Large intestine (tissue), 3 donors: ENCODE results near the gene TMX4. TPM values are rescaled to one million over a fixed set of nuclear protein-coding genes. Genes with fewer than 3 reads are reported as not detected.
A peak's percentile ranks its signal among the peaks of the same experiment; 100 is the strongest.
"Not testable (repeated sequence)": the region's sequence is repeated elsewhere in the genome, so short reads cannot be mapped to it uniquely, and the experiment has no call there.

Experiments used
- DNase-seq, 2 donors: peaks; one replicate each; pipeline versions ENCODE4 v3.0.0 to v3.0.0-alpha.2; 2013
- H3K27ac ChIP-seq: one replicate; pipeline ENCODE4 v1.5.1; 2013; ENCODE audit warnings: low read length
- H3K27me3 ChIP-seq: 2 replicates; pipeline ENCODE4 v1.6.1; 2013; ENCODE audit warnings: low read length; ENCODE audit not compliant: control insufficient read depth, insufficient read depth
- H3K36me3 ChIP-seq: 2 replicates; pipeline ENCODE4 v1.6.1; 2013; ENCODE audit warnings: low read length; ENCODE audit not compliant: control insufficient read depth, insufficient read depth
- H3K4me1 ChIP-seq: one replicate; pipeline ENCODE4 v1.6.1; 2013; ENCODE audit warnings: low read length; ENCODE audit not compliant: control insufficient read depth, insufficient read depth
- H3K4me3 ChIP-seq: one replicate; pipeline ENCODE4 v1.5.1; 2013; ENCODE audit warnings: low read length
- H3K9me3 ChIP-seq: one replicate; pipeline ENCODE4 v1.6.1; 2013; ENCODE audit warnings: mild to moderate bottlenecking, low read depth, low read length, moderate library complexity; ENCODE audit not compliant: control insufficient read depth
- WGBS: methylation state at CpG from one replicate; pipeline ENCODE4 v1.1.5; 2013; ENCODE audit warnings: low lambda C conversion rate; ENCODE audit not compliant: insufficient coverage; 5-methylcytosine and 5-hydroxymethylcytosine counted together
- polyA plus RNA-seq: library from polyadenylated mRNA; unstranded; fragments of 120-200 nt; gene quantifications from one replicate; pipeline ENCODE4 v1.2.1, GENCODE V29; 2013

TMX4 gene
- polyA plus RNA-seq, 1 donor = 22.9 TPM

GRCh38 chr20:8050157-8050837 lies 30.7 kb upstream of the TMX4 start:
- no peak overlapping the region for H3K27ac ChIP-seq
- no peak overlapping the region for H3K4me3 ChIP-seq
- H3K36me3 ChIP-seq = no peaks in the 10 kb centered on the region
- no peaks in the 10 kb centered on the region for H3K9me3 ChIP-seq
- H3K27me3 ChIP-seq = peaks cover 5% of the 10 kb centered on the region
- DNase-seq = no peak
- no peaks in the 10 kb centered on the region for H3K4me1 ChIP-seq
- 80% methylated on average over 3 of the region's 10 CpGs for WGBS

GRCh38 chr20:8049310-8049709 lies 29.7 kb upstream of the TMX4 start:
- H3K27me3 ChIP-seq = peaks cover 7% of the 10 kb centered on the region
- H3K4me3 ChIP-seq = no peak overlapping the region
- no peaks in the 10 kb centered on the region for H3K9me3 ChIP-seq
- 87% methylated on average over 2 of the region's 3 CpGs for WGBS
- no peaks in the 10 kb centered on the region for H3K4me1 ChIP-seq
- no peaks in the 10 kb centered on the region for H3K36me3 ChIP-seq
- no peak overlapping the region for H3K27ac ChIP-seq
- DNase-seq = no peak

GRCh38 chr20:8045946-8046345 lies 26.4 kb upstream of the TMX4 start:
- WGBS = no CpG with 5 or more reads among the region's 1 CpG

GRCh38 chr20:8043687-8044282 lies 24.2 kb upstream of the TMX4 start:
- Histone ChIP-seq H3K4me1 (no peaks in the 10 kb centered on the region), H3K36me3 (no peaks in the 10 kb centered on the region), H3K9me3 (no peaks in the 10 kb centered on the region), H3K27ac (no peak overlapping the region), H3K27me3 (peaks cover 6% of the 10 kb centered on the region), H3K4me3 (no peak overlapping the region)
- 0% methylated on average over 6 of the region's 13 CpGs for WGBS
- DNase-seq = peak; percentile 30 to 43

More at GRCh38 chr20:8045946-8046345, 26.4 kb upstream of the TMX4 start:
- Histone ChIP-seq H3K4me3 (no peak overlapping the region), H3K9me3 (no peaks in the 10 kb centered on the region), H3K36me3 (no peaks in the 10 kb centered on the region), H3K27ac (no peak overlapping the region), H3K27me3 (peaks cover 6% of the 10 kb centered on the region), H3K4me1 (no peaks in the 10 kb centered on the region)
- no peak for DNase-seq

- Histone ChIP-seq H3K9me3 (no peaks in the 10 kb centered on the region), H3K4me1 (peaks cover 3% of the 10 kb centered on the region), H3K27ac (peak overlapping the region; percentile 5), H3K4me3 (no peak overlapping the region), H3K36me3 (no peaks in the 10 kb centered on the region), H3K27me3 (no peaks in the 10 kb centered on the region)
- DNase-seq = peak; percentile 85 to 93
- WGBS = no CpG with 5 or more reads among the region's 2 CpGs
Observed at GRCh38 chr20:8039042-8039441, 19.5 kb upstream of the TMX4 start.

- WGBS = no CpG with 5 or more reads among the region's 2 CpGs
- Histone ChIP-seq H3K9me3 (no peaks in the 10 kb centered on the region), H3K4me1 (peaks cover 3% of the 10 kb centered on the region), H3K4me3 (no peak overlapping the region), H3K36me3 (no peaks in the 10 kb centered on the region), H3K27me3 (no peaks in the 10 kb centered on the region), H3K27ac (no peak overlapping the region)
- DNase-seq = no peak
Observed at GRCh38 chr20:8036771-8037170, 17.2 kb upstream of the TMX4 start.

GRCh38 chr20:8033151-8033841 lies 13.7 kb upstream of the TMX4 start:
- H3K27me3 ChIP-seq = no peaks in the 10 kb centered on the region
- no peaks in the 10 kb centered on the region for H3K9me3 ChIP-seq
- peaks cover 2% of the 10 kb centered on the region for H3K4me1 ChIP-seq
- no peak overlapping the region for H3K4me3 ChIP-seq
- no peak overlapping the region for H3K27ac ChIP-seq
- WGBS = 100% methylated on average over 1 of the region's 7 CpGs
- DNase-seq = no peak
- H3K36me3 ChIP-seq = no peaks in the 10 kb centered on the region

- H3K4me1 ChIP-seq = no peaks in the 10 kb centered on the region
Observed at GRCh38 chr20:8032499-8032898, 12.9 kb upstream of the TMX4 start.

GRCh38 chr20:8031539-8031938 lies 12.0 kb upstream of the TMX4 start:
- not testable (repeated sequence) for H3K27me3 ChIP-seq, H3K4me1 ChIP-seq, DNase-seq, H3K4me3 ChIP-seq, H3K36me3 ChIP-seq, H3K27ac ChIP-seq, H3K9me3 ChIP-seq

More at GRCh38 chr20:8032499-8032898, 12.9 kb upstream of the TMX4 start:
- H3K27me3 ChIP-seq = no peaks in the 10 kb centered on the region
- H3K27ac ChIP-seq = no peak overlapping the region
- no peaks in the 10 kb centered on the region for H3K36me3 ChIP-seq
- DNase-seq = no peak
- no peaks in the 10 kb centered on the region for H3K9me3 ChIP-seq
- WGBS = no CpG with 5 or more reads among the region's 2 CpGs
- H3K4me3 ChIP-seq = no peak overlapping the region

GRCh38 chr20:8021541-8022269 lies 2.1 kb upstream of the TMX4 start:
- Histone ChIP-seq H3K36me3 (no peaks in the 10 kb centered on the region), H3K27me3 (no peaks in the 10 kb centered on the region), H3K4me1 (peaks cover 3% of the 10 kb centered on the region), H3K4me3 (no peak overlapping the region), H3K9me3 (no peaks in the 10 kb centered on the region), H3K27ac (no peak overlapping the region)
- DNase-seq = no peak
- WGBS = 100% methylated on average over 2 of the region's 10 CpGs
